GM23338 (cell line): ENCODE measurements around the gene CREB3L4. TPM values are rescaled to one million over a fixed set of nuclear protein-coding genes. Genes with fewer than 3 reads are reported as not detected.

Experiments
- ZNF114 ChIP-seq: fragments of 250-450 bp; sonication (Bioruptor Pico); IDR thresholded peaks from 2 replicates; pipeline ENCODE4 v1.5.0; 2020; ENCODE audit warnings: mild to moderate bottlenecking, moderate library complexity
- microRNA-seq: library from miRNA; unstranded; fragments of <30 nt; microRNA quantifications from one replicate; pipeline ENCODE4, GENCODE V29; 2017
- polyA plus RNA-seq: library from polyadenylated mRNA; unstranded; fragments of >200 nt; fragmentation: Nextera tagmentation; extraction: Ambion mirVana; gene quantifications from 2 replicates; pipeline ENCODE4 v1.2.1, GENCODE V29; 2016
- small RNA-seq: library from RNA; depleted of rRNA; stranded (forward); fragments of <200 nt; gene quantifications from one replicate; pipeline ENCODE3, GENCODE V24; 2014; ENCODE audit warnings: low replicate concordance
- total RNA-seq: library from RNA; depleted of rRNA; stranded (reverse); fragments of >200 nt; shearing (Covaris generic); gene quantifications from 2 replicates; pipeline ENCODE4 v1.2.3, GENCODE V29; 2014; rRNA removed
- TF ChIP-seq, protein P1 (sequence below): fragments of 250-450 bp; sonication (Bioruptor Pico); IDR thresholded peaks from 2 replicates; pipeline ENCODE4 v1.5.0; 2020; ENCODE audit warnings: mild to moderate bottlenecking, moderate library complexity
- TF ChIP-seq, protein P2 (sequence below): IDR thresholded peaks from 2 replicates; pipeline ENCODE4 v1.6.1; 2016; ENCODE audit warnings: antibody characterized with exemption

CREB3L4 gene
- total and polyA plus RNA-seq, 2 experiments from 2014 or later: 19.3 to 26.8 TPM

DNA sequence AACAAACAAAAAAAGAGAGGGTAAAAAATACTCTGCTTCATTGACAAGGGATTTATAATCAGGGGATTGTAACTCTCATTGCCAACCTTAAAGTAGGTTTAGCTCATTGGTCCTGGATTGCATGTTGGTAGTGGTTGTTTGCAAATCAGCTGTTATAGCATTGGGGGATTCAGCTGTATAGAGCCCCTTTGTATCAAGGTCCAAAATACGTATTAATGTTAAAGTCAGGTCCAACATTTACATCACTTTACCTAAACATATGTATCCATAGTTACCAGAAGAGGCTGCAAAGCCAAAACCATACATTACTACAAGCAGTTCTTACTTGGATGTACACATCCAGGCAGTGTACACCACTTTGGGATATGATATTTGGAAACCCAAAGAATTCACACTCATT, 52.2 kb downstream of the CREB3L4 start (continued):
- TF ChIP-seq, protein P1, sequence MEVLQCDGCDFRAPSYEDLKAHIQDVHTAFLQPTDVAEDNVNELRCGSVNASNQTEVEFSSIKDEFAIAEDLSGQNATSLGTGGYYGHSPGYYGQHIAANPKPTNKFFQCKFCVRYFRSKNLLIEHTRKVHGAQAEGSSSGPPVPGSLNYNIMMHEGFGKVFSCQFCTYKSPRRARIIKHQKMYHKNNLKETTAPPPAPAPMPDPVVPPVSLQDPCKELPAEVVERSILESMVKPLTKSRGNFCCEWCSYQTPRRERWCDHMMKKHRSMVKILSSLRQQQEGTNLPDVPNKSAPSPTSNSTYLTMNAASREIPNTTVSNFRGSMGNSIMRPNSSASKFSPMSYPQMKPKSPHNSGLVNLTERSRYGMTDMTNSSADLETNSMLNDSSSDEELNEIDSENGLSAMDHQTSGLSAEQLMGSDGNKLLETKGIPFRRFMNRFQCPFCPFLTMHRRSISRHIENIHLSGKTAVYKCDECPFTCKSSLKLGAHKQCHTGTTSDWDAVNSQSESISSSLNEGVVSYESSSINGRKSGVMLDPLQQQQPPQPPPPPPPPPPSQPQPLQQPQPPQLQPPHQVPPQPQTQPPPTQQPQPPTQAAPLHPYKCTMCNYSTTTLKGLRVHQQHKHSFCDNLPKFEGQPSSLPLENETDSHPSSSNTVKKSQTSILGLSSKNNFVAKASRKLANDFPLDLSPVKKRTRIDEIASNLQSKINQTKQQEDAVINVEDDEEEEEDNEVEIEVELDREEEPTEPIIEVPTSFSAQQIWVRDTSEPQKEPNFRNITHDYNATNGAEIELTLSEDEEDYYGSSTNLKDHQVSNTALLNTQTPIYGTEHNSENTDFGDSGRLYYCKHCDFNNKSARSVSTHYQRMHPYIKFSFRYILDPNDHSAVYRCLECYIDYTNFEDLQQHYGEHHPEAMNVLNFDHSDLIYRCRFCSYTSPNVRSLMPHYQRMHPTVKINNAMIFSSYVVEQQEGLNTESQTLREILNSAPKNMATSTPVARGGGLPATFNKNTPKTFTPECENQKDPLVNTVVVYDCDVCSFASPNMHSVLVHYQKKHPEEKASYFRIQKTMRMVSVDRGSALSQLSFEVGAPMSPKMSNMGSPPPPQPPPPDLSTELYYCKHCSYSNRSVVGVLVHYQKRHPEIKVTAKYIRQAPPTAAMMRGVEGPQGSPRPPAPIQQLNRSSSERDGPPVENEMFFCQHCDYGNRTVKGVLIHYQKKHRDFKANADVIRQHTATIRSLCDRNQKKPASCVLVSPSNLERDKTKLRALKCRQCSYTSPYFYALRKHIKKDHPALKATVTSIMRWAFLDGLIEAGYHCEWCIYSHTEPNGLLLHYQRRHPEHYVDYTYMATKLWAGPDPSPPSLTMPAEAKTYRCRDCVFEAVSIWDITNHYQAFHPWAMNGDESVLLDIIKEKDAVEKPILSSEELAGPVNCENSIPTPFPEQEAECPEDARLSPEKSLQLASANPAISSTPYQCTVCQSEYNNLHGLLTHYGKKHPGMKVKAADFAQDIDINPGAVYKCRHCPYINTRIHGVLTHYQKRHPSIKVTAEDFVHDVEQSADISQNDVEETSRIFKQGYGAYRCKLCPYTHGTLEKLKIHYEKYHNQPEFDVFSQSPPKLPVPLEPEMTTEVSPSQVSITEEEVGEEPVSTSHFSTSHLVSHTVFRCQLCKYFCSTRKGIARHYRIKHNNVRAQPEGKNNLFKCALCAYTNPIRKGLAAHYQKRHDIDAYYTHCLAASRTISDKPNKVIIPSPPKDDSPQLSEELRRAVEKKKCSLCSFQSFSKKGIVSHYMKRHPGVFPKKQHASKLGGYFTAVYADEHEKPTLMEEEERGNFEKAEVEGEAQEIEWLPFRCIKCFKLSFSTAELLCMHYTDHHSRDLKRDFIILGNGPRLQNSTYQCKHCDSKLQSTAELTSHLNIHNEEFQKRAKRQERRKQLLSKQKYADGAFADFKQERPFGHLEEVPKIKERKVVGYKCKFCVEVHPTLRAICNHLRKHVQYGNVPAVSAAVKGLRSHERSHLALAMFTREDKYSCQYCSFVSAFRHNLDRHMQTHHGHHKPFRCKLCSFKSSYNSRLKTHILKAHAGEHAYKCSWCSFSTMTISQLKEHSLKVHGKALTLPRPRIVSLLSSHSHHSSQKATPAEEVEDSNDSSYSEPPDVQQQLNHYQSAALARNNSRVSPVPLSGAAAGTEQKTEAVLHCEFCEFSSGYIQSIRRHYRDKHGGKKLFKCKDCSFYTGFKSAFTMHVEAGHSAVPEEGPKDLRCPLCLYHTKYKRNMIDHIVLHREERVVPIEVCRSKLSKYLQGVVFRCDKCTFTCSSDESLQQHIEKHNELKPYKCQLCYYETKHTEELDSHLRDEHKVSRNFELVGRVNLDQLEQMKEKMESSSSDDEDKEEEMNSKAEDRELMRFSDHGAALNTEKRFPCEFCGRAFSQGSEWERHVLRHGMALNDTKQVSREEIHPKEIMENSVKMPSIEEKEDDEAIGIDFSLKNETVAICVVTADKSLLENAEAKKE (CRISPR knock-in tag): no peak
- no peak for TF ChIP-seq ZNF114 (CRISPR knock-in tag)
- TF ChIP-seq, protein P2, sequence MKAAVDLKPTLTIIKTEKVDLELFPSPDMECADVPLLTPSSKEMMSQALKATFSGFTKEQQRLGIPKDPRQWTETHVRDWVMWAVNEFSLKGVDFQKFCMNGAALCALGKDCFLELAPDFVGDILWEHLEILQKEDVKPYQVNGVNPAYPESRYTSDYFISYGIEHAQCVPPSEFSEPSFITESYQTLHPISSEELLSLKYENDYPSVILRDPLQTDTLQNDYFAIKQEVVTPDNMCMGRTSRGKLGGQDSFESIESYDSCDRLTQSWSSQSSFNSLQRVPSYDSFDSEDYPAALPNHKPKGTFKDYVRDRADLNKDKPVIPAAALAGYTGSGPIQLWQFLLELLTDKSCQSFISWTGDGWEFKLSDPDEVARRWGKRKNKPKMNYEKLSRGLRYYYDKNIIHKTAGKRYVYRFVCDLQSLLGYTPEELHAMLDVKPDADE: no peak

Small RNA genes within 50 kb of the gene (microRNA-seq; reads per million reads assigned to microRNA genes)
- gene MIR6737: not detected

Small RNA genes within 50 kb of the gene (small RNA-seq; reads per million reads assigned to genes)
- gene MIR6737: 0.07 reads per million

Other genes starting within 250 kb of the CREB3L4 start
- 51.3 and 51.5 TPM in 2 replicates for gene INTS3, start 239.9 kb upstream of the CREB3L4 start, total RNA-seq
- gene INTS3, start 239.9 kb upstream of the CREB3L4 start, polyA plus RNA-seq: 21.5 and 22.7 TPM in 2 replicates
- gene SLC27A3, start 192.5 kb upstream of the CREB3L4 start, total RNA-seq: 18.8 and 24.2 TPM in 2 replicates
- gene SLC27A3, start 192.5 kb upstream of the CREB3L4 start, polyA plus RNA-seq: 26.3 and 27.1 TPM in 2 replicates
- gene GATAD2B, start 44.9 kb upstream of the CREB3L4 start, total RNA-seq: 17.3 and 17.8 TPM in 2 replicates
- 4.4 and 5.2 TPM in 2 replicates for gene GATAD2B, start 44.9 kb upstream of the CREB3L4 start, polyA plus RNA-seq
- 33.3 and 57.0 TPM in 2 replicates for gene DENND4B, start 21.2 kb upstream of the CREB3L4 start, total RNA-seq
- gene DENND4B, start 21.2 kb upstream of the CREB3L4 start, polyA plus RNA-seq: 24.9 and 29.4 TPM in 2 replicates
- gene CRTC2, start 9.3 kb upstream of the CREB3L4 start, total RNA-seq: 7.4 and 10.6 TPM in 2 replicates
- gene CRTC2, start 9.3 kb upstream of the CREB3L4 start, polyA plus RNA-seq: 18.3 and 20.7 TPM in 2 replicates
- gene SLC39A1, start 4.4 kb upstream of the CREB3L4 start, total RNA-seq: 218 and 220 TPM in 2 replicates
- 87.3 and 91.3 TPM in 2 replicates for gene SLC39A1, start 4.4 kb upstream of the CREB3L4 start, polyA plus RNA-seq
- gene JTB, start 9.8 kb downstream of the CREB3L4 start, total RNA-seq: 179 and 208 TPM in 2 replicates
- gene JTB, start 9.8 kb downstream of the CREB3L4 start, polyA plus RNA-seq: 139 and 140 TPM in 2 replicates
- 38.0 and 38.6 TPM in 2 replicates for gene RAB13, start 18.4 kb downstream of the CREB3L4 start, total RNA-seq
- gene RAB13, start 18.4 kb downstream of the CREB3L4 start, polyA plus RNA-seq: 171 and 177 TPM in 2 replicates
- 1,080 and 1,371 TPM in 2 replicates for gene RPS27, start 22.9 kb downstream of the CREB3L4 start, total RNA-seq
- 3,355 and 3,425 TPM in 2 replicates for gene RPS27, start 22.9 kb downstream of the CREB3L4 start, polyA plus RNA-seq
- gene NUP210L, start 187.2 kb downstream of the CREB3L4 start, total RNA-seq: not detected in 2 replicates
- 0.10 and 0.19 TPM in 2 replicates for gene NUP210L, start 187.2 kb downstream of the CREB3L4 start, polyA plus RNA-seq
- 685 and 747 TPM in 2 replicates for gene TPM3, start 224.2 kb downstream of the CREB3L4 start, total RNA-seq
- 502 and 544 TPM in 2 replicates for gene TPM3, start 224.2 kb downstream of the CREB3L4 start, polyA plus RNA-seq
- gene CFAP141, start 238.4 kb downstream of the CREB3L4 start, total RNA-seq: not detected in 2 replicates
- gene CFAP141, start 238.4 kb downstream of the CREB3L4 start, polyA plus RNA-seq: not detected in 2 replicates